H1 (cell line): ENCODE data around the gene CKB. TPM values are rescaled to one million over a fixed set of nuclear protein-coding genes. Genes with fewer than 3 reads are reported as not detected.

Experiments used
- CTCF ChIA-PET: fragments of 300-600 bp; sonication (Branson Sonifier 250); formaldehyde crosslinking; loops from one replicate; lab custom pipeline; 2021; ENCODE audit not compliant: partially characterized antibody; lab: Charles Lee
- POLR2A ChIA-PET: fragments of 300-600 bp; sonication (Branson Sonifier 250); formaldehyde crosslinking; loops from one replicate; lab custom pipeline; 2021; ENCODE audit warnings: inconsistent platforms; ENCODE audit not compliant: partially characterized antibody; lab: Charles Lee
- DNase-seq, 2 experiments: peaks; one replicate each; pipeline versions ENCODE4 v3.0.0 to v3.0.0-alpha.2; 2010 to 2022; ENCODE audit warnings: low spot score in 2 of 2, low read depth in 1 of 2, mixed read lengths in 1 of 2
- FAIRE-seq: peaks from 2 replicates; lab custom pipeline; 2011; peaks lifted over from hg19 to GRCh38; lab: Jason Lieb, UNC
- H2AFZ ChIP-seq: 2 replicates; pipeline ENCODE4 v1.8.1; 2012; ENCODE audit warnings: low read length, inconsistent platforms
- H2AK5ac ChIP-seq: 2 replicates; pipeline ENCODE4 v1.6.1; 2013; ENCODE audit warnings: low read depth, low read length
- H2BK120ac ChIP-seq: replicated peaks from 2 replicates; pipeline ENCODE3; 2013; ENCODE audit warnings: low read depth, low read length, inconsistent platforms
- H2BK12ac ChIP-seq: 2 replicates; pipeline ENCODE4 v1.6.1; 2013; ENCODE audit warnings: low read depth, low read length
- H2BK15ac ChIP-seq: 2 replicates; pipeline ENCODE4 v1.6.1; 2013; ENCODE audit warnings: low read length
- H2BK20ac ChIP-seq: 2 replicates; pipeline ENCODE4 v1.6.1; 2013; ENCODE audit warnings: low read length
- H2BK5ac ChIP-seq: 2 replicates; pipeline ENCODE4 v1.6.1; 2013; ENCODE audit warnings: low read depth, low read length
- H3K14ac ChIP-seq: 2 replicates; pipeline ENCODE4 v1.6.1; 2013; ENCODE audit warnings: inconsistent platforms; ENCODE audit not compliant: insufficient read length
- H3K18ac ChIP-seq: 2 replicates; pipeline ENCODE4 v1.6.1; 2013; ENCODE audit warnings: low read length; ENCODE audit errors: extremely low read depth
- H3K23ac ChIP-seq: 2 replicates; pipeline ENCODE4 v1.6.1; 2013; ENCODE audit warnings: inconsistent platforms; ENCODE audit not compliant: insufficient read length
- H3K23me2 ChIP-seq: 2 replicates; pipeline ENCODE4 v1.6.1; 2013; ENCODE audit warnings: low read depth, low read length
- H3K27ac ChIP-seq: 2 replicates; pipeline ENCODE4 v1.6.1; 2011; ENCODE audit warnings: low read depth, low read length, inconsistent platforms
- H3K27me3 ChIP-seq, 4 experiments: replicated peaks in 1 of 4; 1 replicate in 1 of 4; 2 replicates in 3 of 4; pipeline versions ENCODE4 v1.6.1 to v1.8.1; 2011 to 2013; ENCODE audit warnings: low read length in 3 of 4, mild to moderate bottlenecking in 3 of 4, inconsistent platforms in 2 of 4, mixed read lengths in 2 of 4, moderate library complexity in 1 of 4; ENCODE audit not compliant: control insufficient read depth in 3 of 4, insufficient read depth in 3 of 4; ENCODE audit errors: extremely low read depth in 1 of 4
- H3K36me3 ChIP-seq, 4 experiments: 2 replicates each; pipeline versions ENCODE4 v1.6.1 to v1.8.1; 2011 to 2013; ENCODE audit warnings: mild to moderate bottlenecking in 4 of 4, low read length in 3 of 4, moderate library complexity in 2 of 4, control low read depth in 1 of 4, inconsistent platforms in 1 of 4; ENCODE audit not compliant: insufficient read depth in 4 of 4, control insufficient read depth in 2 of 4
- H3K4ac ChIP-seq: replicated peaks from 2 replicates; pipeline ENCODE3; 2013; ENCODE audit warnings: low read length, low read depth, mixed read lengths, inconsistent platforms; ENCODE audit not compliant: insufficient read length
- H3K4me1 ChIP-seq, 4 experiments: replicated peaks in 1 of 4; 1 replicate in 1 of 4; 2 replicates in 3 of 4; pipeline versions ENCODE4 v1.6.1 to v1.8.1; 2011 to 2013; ENCODE audit warnings: low read length in 3 of 4, inconsistent platforms in 2 of 4, mixed read lengths in 1 of 4; ENCODE audit not compliant: insufficient read depth in 4 of 4, control insufficient read depth in 3 of 4
- H3K4me2 ChIP-seq, 2 experiments: 2 replicates each; pipeline versions ENCODE4 v1.6.1 to v1.8.1; 2011 to 2013; ENCODE audit warnings: low read depth in 2 of 2, low read length in 2 of 2, control low read depth in 1 of 2, inconsistent platforms in 1 of 2, mild to moderate bottlenecking in 1 of 2; ENCODE audit not compliant: insufficient read depth in 1 of 2
- H3K4me3 ChIP-seq, 4 experiments: fragments of 200-600, 300-600 bp in 1 of 4; sonication (generic), shearing (Covaris generic), sonication (Bioruptor Twin) in 1 of 4; 2 replicates each; pipeline versions ENCODE4 v1.5.1 to v1.8.1; 2011 to 2016; ENCODE audit warnings: low read length in 4 of 4, low read depth in 3 of 4, control low read depth in 2 of 4, inconsistent platforms in 2 of 4, mild to moderate bottlenecking in 2 of 4, mixed read lengths in 1 of 4, moderate library complexity in 1 of 4; ENCODE audit not compliant: insufficient read depth in 2 of 4; ENCODE audit errors: extremely low read depth in 1 of 4
- H3K56ac ChIP-seq: replicated peaks from 2 replicates; pipeline ENCODE3; 2013; ENCODE audit warnings: low read depth, mild to moderate bottlenecking, mixed read lengths, low read length, inconsistent platforms; ENCODE audit not compliant: insufficient read length
- H3K79me1 ChIP-seq: 2 replicates; pipeline ENCODE4 v1.6.1; 2013; ENCODE audit warnings: low read depth, low read length, control low read depth
- H3K79me2 ChIP-seq, 2 experiments: 2 replicates each; pipeline versions ENCODE4 v1.6.1 to v1.8.1; 2012 to 2013; ENCODE audit warnings: low read length in 2 of 2, mild to moderate bottlenecking in 2 of 2, inconsistent platforms in 1 of 2; ENCODE audit not compliant: insufficient read depth in 2 of 2, control insufficient read depth in 1 of 2
- H3K9ac ChIP-seq, 4 experiments: replicated peaks in 1 of 4; 1 replicate in 1 of 4; 2 replicates in 3 of 4; pipeline versions ENCODE4 v1.6.1 to v1.8.1; 2011 to 2013; ENCODE audit warnings: low read depth in 3 of 4, low read length in 3 of 4, control low read depth in 2 of 4, mild to moderate bottlenecking in 2 of 4, moderate library complexity in 2 of 4, inconsistent platforms in 1 of 4; ENCODE audit errors: extremely low read depth in 1 of 4
- H3K9me3 ChIP-seq, 2 experiments: 2 replicates each; pipeline versions ENCODE4 v1.6.1 to v1.8.1; 2012 to 2013; ENCODE audit warnings: mild to moderate bottlenecking in 2 of 2, moderate library complexity in 2 of 2, control low read depth in 1 of 2, inconsistent platforms in 1 of 2, low read depth in 1 of 2, low read length in 1 of 2, mixed read lengths in 1 of 2; ENCODE audit not compliant: insufficient read depth in 2 of 2
- H4K20me1 ChIP-seq, 2 experiments: replicated peaks in 1 of 2; 2 replicates each; pipeline versions ENCODE3 to v1.8.1; 2011 to 2013; ENCODE audit warnings: inconsistent platforms in 2 of 2, low read length in 2 of 2, mild to moderate bottlenecking in 1 of 2; ENCODE audit not compliant: insufficient read depth in 2 of 2, control insufficient read depth in 1 of 2
- H4K5ac ChIP-seq: 2 replicates; pipeline ENCODE4 v1.6.1; 2013; ENCODE audit warnings: low read length, low read depth, mixed read lengths, inconsistent platforms; ENCODE audit not compliant: insufficient read length
- H4K8ac ChIP-seq: 2 replicates; pipeline ENCODE4 v1.8.0; 2013; ENCODE audit warnings: mild to moderate bottlenecking, moderate library complexity, low read length, inconsistent platforms; ENCODE audit not compliant: insufficient read depth; ENCODE audit errors: extremely low read depth
- H4K91ac ChIP-seq: replicated peaks from 2 replicates; pipeline ENCODE3; 2013; ENCODE audit warnings: low read length, mixed read lengths, inconsistent platforms; ENCODE audit not compliant: insufficient read length
- CEBPB ChIP-seq: IDR thresholded peaks from 2 replicates; pipeline ENCODE4 v1.6.1; 2012; ENCODE audit warnings: low read depth, low read length
- POLR2AphosphoS5 ChIP-seq: IDR thresholded peaks from 2 replicates; pipeline ENCODE4 v1.6.1; 2011; ENCODE audit warnings: low read depth, low read length
- TAF7 ChIP-seq: optimal IDR thresholded peaks from 2 replicates; pipeline ENCODE3; 2011; ENCODE audit warnings: low read depth, mild to moderate bottlenecking, inconsistent platforms, low read length, moderate library complexity, borderline replicate concordance
- WGBS, 2 experiments: shearing (Covaris generic) in 1 of 2; methylation state at CpG; one replicate each; pipeline versions ENCODE4 v1.1.6 to v1.1.7; 2013 to 2015; ENCODE audit warnings: low lambda C conversion rate in 2 of 2, mixed read lengths in 2 of 2, inconsistent platforms in 1 of 2, low coverage in 1 of 2, missing lambda C conversion rate in 1 of 2; ENCODE audit not compliant: insufficient replicate concordance in 2 of 2, insufficient coverage in 1 of 2, insufficient read length in 1 of 2; ENCODE audit errors: extremely low coverage in 1 of 2, missing lambda C conversion rate in 1 of 2; 5-methylcytosine and 5-hydroxymethylcytosine counted together
- polyA plus RNA-seq, 7 experiments: library from polyadenylated mRNA; depleted of rRNA in 3 of 7; stranded (reverse) in 5 of 7; unstranded in 2 of 7; fragments of >200 nt in 5 of 7; fragments of 200-250 nt in 2 of 7; gene quantifications; 1 replicate in 5 of 7; 2 replicates in 1 of 7; 4 replicates in 1 of 7; pipeline versions ENCODE4 v1.2.1 to v1.2.3, GENCODE V29; 2011 to 2013; ENCODE audit warnings: missing spikeins in 2 of 7, mixed read lengths in 2 of 7
- total RNA-seq: library from RNA; stranded (reverse); fragmentation: NEBNext Ultra II Directional; extraction: Animal tissue kit (Norgen Biotek cat#: 25700); gene quantifications from 2 replicates; pipeline ENCODE4 v1.2.1, GENCODE V29; 2021

The CKB gene
- total and polyA plus RNA-seq, 2 of the 8 experiments (the other 6 are each of a cell fraction or from before 2014, with no cell fraction given): 538 to 950 TPM

GRCh38 chr14:103558071-103558882, 35.6 kb upstream of the CKB start:
- Histone ChIP-seq H3K9ac (no peak overlapping the region), H3K14ac (no peak overlapping the region), H2AK5ac (no peak overlapping the region), H2BK5ac (no peak overlapping the region), H3K4me3 (no peak overlapping the region), H3K23ac (no peak overlapping the region), H4K8ac (0 out of 2 replicates have a peak overlapping the region, but pooled peaks have one; percentile 14), H3K4ac (no peak overlapping the region), H2BK12ac (no peak overlapping the region), H2BK20ac (no peak overlapping the region), H3K18ac (no peak overlapping the region), H4K20me1 (peaks cover 8 to 10% of the 10 kb centered on the region in 2 experiments), H3K27ac (no peak overlapping the region), H2BK15ac (no peak overlapping the region), H4K91ac (no peak overlapping the region), H3K4me1 (peaks cover 0 to 4% (median under 1%) of the 10 kb centered on the region in 4 experiments; a peak in 2 of 7 replicates), H2AFZ (no peak overlapping the region), H3K4me2 (no peak overlapping the region), H3K56ac (no peak overlapping the region), H3K79me2 (peaks cover 12 to 54% of the 10 kb centered on the region in 2 experiments), H3K27me3 (no peaks in the 10 kb centered on the region), H3K9me3 (no peaks in the 10 kb centered on the region), H2BK120ac (no peak overlapping the region), H3K79me1 (peaks cover 6% of the 10 kb centered on the region; the same call in 1 of the 2 replicates), H4K5ac (no peak overlapping the region), H3K36me3 (peaks cover 0 to 21% (median 12%) of the 10 kb centered on the region in 4 experiments; a peak in 7 of 8 replicates), H3K23me2 (peaks cover 9% of the 10 kb centered on the region; the same call in 1 of the 2 replicates)
- FAIRE-seq: no peak
- 95% methylated on average over 16 of the region's 16 CpGs; no CpG with 5 or more reads in 1 of the 2 experiments for WGBS, 2 experiments
- DNase-seq: no peak
- peak; percentile 22; the same call in 1 of the 2 replicates for TF ChIP-seq POLR2AphosphoS5
- TF ChIP-seq TAF7: no peak
- no peak for TF ChIP-seq CEBPB
- ChIA-PET CTCF (interaction anchor here (1.0 to 6.2 kb wide), 6 partner anchors 9 to 136 kb away, joined by 4 to 34 read pairs (median 6); no protein-coding TSS in a partner anchor), POLR2A (interaction anchor here (0.8 to 3.1 kb wide), 6 partner anchors 17 to 200 kb away, joined by 3 to 10 read pairs (median 4); partner anchors contain the start of genes CKB and TRMT61A)
